ENCODE measurements around the gene PTTG1IP. TPM values are rescaled to one million over a fixed set of nuclear protein-coding genes. Genes with fewer than 3 reads are reported as not detected.
A peak's percentile ranks its signal among the peaks of the same experiment; 100 is the strongest.

The PTTG1IP gene
- total and polyA plus RNA-seq, 2 of the 13 experiments (the other 11 are each of a cell fraction or from before 2014, with no cell fraction given), result 161 to 700 TPM

- no peak for TF ChIP-seq FOXA1 (IDR thresholded peaks at IDR 0.05)
- TF ChIP-seq FOXA1 (CRISPR knock-in tag; IDR thresholded peaks at IDR 0.05), result no peak
- TF ChIP-seq SYNCRIP (IDR thresholded peaks at IDR 0.05; ENCODE audit: insufficient read depth, low read depth, low read length), result no peak
- peak; percentile 76 for TF ChIP-seq ZBTB33 (CRISPR knock-in tag; IDR thresholded peaks at IDR 0.05)
Measured at GRCh38 chr21:44895859-44896258, 22.4 kb upstream of the PTTG1IP start (continued).

- CTCF ChIA-PET (ENCODE audit: low intra/inter-chr PET ratio, low total read pairs), result no interaction called here
- FAIRE-seq, result no peak
- intact Hi-C loops (cut with micrococcal nuclease; ENCODE audit: unreplicated experiment), result loop anchor here (5.0 kb wide), 1 partner anchor 92 kb away; the partner anchor contains the start of gene UBE2G2
- no peak for TF ChIP-seq PAWR (CRISPR knock-in tag; IDR thresholded peaks at IDR 0.05; ENCODE audit: borderline replicate concordance)
- TF ChIP-seq ZNF280B (CRISPR knock-in tag; IDR thresholded peaks at IDR 0.05; ENCODE audit: borderline replicate concordance), result no peak
- no peak for TF ChIP-seq XBP1 (CRISPR knock-in tag; IDR thresholded peaks at IDR 0.05)
- TF ChIP-seq ZNF142 (CRISPR knock-in tag; IDR thresholded peaks at IDR 0.05), result no peak
- no peak for TF ChIP-seq MIER3 (CRISPR knock-in tag; IDR thresholded peaks at IDR 0.05; ENCODE audit: borderline replicate concordance)
- no peak for TF ChIP-seq SP1 (IDR thresholded peaks at IDR 0.05)
- no peak for TF ChIP-seq SP1 (CRISPR knock-in tag; IDR thresholded peaks at IDR 0.05)
- TF ChIP-seq KMT2A (CRISPR knock-in tag; IDR thresholded peaks at IDR 0.05), result no peak
- no peak for TF ChIP-seq HNRNPH1 (optimal IDR thresholded peaks at IDR 0.05; ENCODE audit: low read depth, low read length)
Measured at GRCh38 chr21:44894687-44895302, 21.3 kb upstream of the PTTG1IP start.

More at GRCh38 chr21:44894687-44895302, 21.3 kb upstream of the PTTG1IP start:
- Histone ChIP-seq H3K4me1 (ENCODE audit: insufficient read depth, low read length) (peaks cover 68% of the 10 kb centered on the region), H3K4me3 (replicated peaks in 1 of 3; ENCODE audit: insufficient read depth in 1 of 3, low read depth in 2 of 3, low read length in 3 of 3) (no peak overlapping the region), H3K4me2 (ENCODE audit: low read depth, low read length) (peak overlapping the region; percentile 43), H3K27me3 (ENCODE audit: control insufficient read depth in 1 of 2, insufficient read depth in 2 of 2, low read length in 2 of 2) (peaks cover 3 to 7% of the 10 kb centered on the region in 2 experiments; a peak in 2 of 5 replicates), H3K27ac (ENCODE audit: extremely low read length, insufficient read depth, low read length) (no peak overlapping the region), H3K9me3 (ENCODE audit: low read length) (no peaks in the 10 kb centered on the region), H2AFZ (ENCODE audit: low read length) (no peak overlapping the region), H3K36me3 (replicated peaks in 1 of 2; ENCODE audit: control insufficient read depth in 1 of 2, insufficient read depth in 2 of 2, low read length in 2 of 2) (no peaks in the 10 kb centered on the region), H4K20me1 (ENCODE audit: insufficient read depth, low read length) (no peaks in the 10 kb centered on the region), H3K79me2 (ENCODE audit: insufficient read depth, low read length) (no peaks in the 10 kb centered on the region), H3K9ac (ENCODE audit: insufficient read depth, low read depth, low read length) (no peak overlapping the region)
- DNase-seq (ENCODE audit: low spot score), result no peak
- 76% methylated on average over 4 of the region's 19 CpGs for WGBS (ENCODE audit: low lambda C conversion rate)
- POLR2A ChIA-PET, result interaction anchor here (0.8 to 1.6 kb wide), 7 partner anchors 12 to 93 kb away, joined by 3 to 5 read pairs (median 4); partner anchors contain the start of gene UBE2G2
- BruUV-seq (replicated peaks), result no TSS peak
- ATAC-seq, result no peak
- in situ Hi-C loops (cut with HindIII; ENCODE audit: extremely low pct_ligation_motif_present, low pct_unique_long_range_greater_than_20kb), result no loop called here

All from HepG2 (cell line).